H9 (cell line): ENCODE results near the gene SLC1A4. TPM values are rescaled to one million over a fixed set of nuclear protein-coding genes. Genes with fewer than 3 reads are reported as not detected.

Experiments used
- DNase-seq: peaks from one replicate; pipeline ENCODE4 v3.0.0-alpha.2; 2017
- H2AFZ ChIP-seq: one replicate; pipeline ENCODE4 v1.6.1; 2013; ENCODE audit warnings: mild to moderate bottlenecking, low read length, control low read depth, moderate library complexity
- H2AK5ac ChIP-seq: 2 replicates; pipeline ENCODE4 v1.6.1; 2013; ENCODE audit warnings: low read length, control low read depth, mixed read lengths; ENCODE audit not compliant: insufficient read length
- H2BK120ac ChIP-seq: one replicate; pipeline ENCODE4 v1.6.1; 2013; ENCODE audit warnings: low read depth, mild to moderate bottlenecking, low read length, control low read depth, inconsistent platforms; ENCODE audit not compliant: poor library complexity, severe bottlenecking
- H2BK12ac ChIP-seq: 2 replicates; pipeline ENCODE4 v1.6.1; 2013; ENCODE audit warnings: low read length, control low read depth, mixed read lengths, low read depth; ENCODE audit not compliant: insufficient read length
- H2BK15ac ChIP-seq: 2 replicates; pipeline ENCODE4 v1.6.1; 2013; ENCODE audit warnings: low read depth, low read length, control low read depth
- H2BK20ac ChIP-seq: one replicate; pipeline ENCODE4 v1.6.1; 2013; ENCODE audit warnings: low read depth, mild to moderate bottlenecking, low read length, control low read depth, inconsistent platforms; ENCODE audit not compliant: poor library complexity, severe bottlenecking
- H2BK5ac ChIP-seq: 2 replicates; pipeline ENCODE4 v1.6.1; 2013; ENCODE audit warnings: low read length, control low read depth, mixed read lengths; ENCODE audit not compliant: insufficient read length
- H3K14ac ChIP-seq: 2 replicates; pipeline ENCODE4 v1.6.1; 2013; ENCODE audit warnings: low read length, control low read depth; ENCODE audit not compliant: insufficient read depth
- H3K18ac ChIP-seq: 2 replicates; pipeline ENCODE4 v1.6.1; 2013; ENCODE audit warnings: low read depth, mild to moderate bottlenecking, mixed read lengths, low read length, control low read depth; ENCODE audit not compliant: insufficient read length
- H3K23ac ChIP-seq: 2 replicates; pipeline ENCODE4 v1.6.1; 2013; ENCODE audit warnings: low read length, control low read depth, mixed read lengths, low read depth; ENCODE audit not compliant: insufficient read length
- H3K23me2 ChIP-seq: 2 replicates; pipeline ENCODE4 v1.6.1; 2013; ENCODE audit warnings: low read depth, mild to moderate bottlenecking, mixed read lengths, low read length, control low read depth; ENCODE audit not compliant: insufficient read length, poor library complexity, severe bottlenecking
- H3K27ac ChIP-seq: 2 replicates; pipeline ENCODE4 v1.5.1; 2013; ENCODE audit warnings: low read length, control low read depth, mixed read lengths, low read depth; ENCODE audit not compliant: insufficient read length
- H3K27me3 ChIP-seq: 2 replicates; pipeline ENCODE4 v1.6.1; 2013; ENCODE audit warnings: low read length, control low read depth, inconsistent platforms; ENCODE audit not compliant: insufficient read depth
- H3K4ac ChIP-seq: 2 replicates; pipeline ENCODE4 v1.6.1; 2013; ENCODE audit warnings: low read depth, mild to moderate bottlenecking, control low read depth, inconsistent platforms, low read length, moderate library complexity
- H3K4me1 ChIP-seq: 2 replicates; pipeline ENCODE4 v1.6.1; 2013; ENCODE audit warnings: low read length, control low read depth, inconsistent platforms; ENCODE audit not compliant: insufficient read depth
- H3K4me2 ChIP-seq: 2 replicates; pipeline ENCODE4 v1.6.1; 2013; ENCODE audit warnings: low read length, control low read depth, mixed read lengths; ENCODE audit not compliant: insufficient read length, insufficient read depth
- H3K56ac ChIP-seq: 2 replicates; pipeline ENCODE4 v1.6.1; 2013; ENCODE audit warnings: low read depth, mild to moderate bottlenecking, mixed read lengths, low read length, control low read depth; ENCODE audit not compliant: insufficient read length
- H3K79me1 ChIP-seq: 2 replicates; pipeline ENCODE4 v1.6.1; 2013; ENCODE audit warnings: low read depth, mild to moderate bottlenecking, moderate library complexity, low read length, control low read depth, inconsistent platforms; ENCODE audit not compliant: insufficient read depth, poor library complexity, severe bottlenecking
- H3K79me2 ChIP-seq: 2 replicates; pipeline ENCODE4 v1.6.1; 2013; ENCODE audit warnings: low read length, control low read depth, inconsistent platforms; ENCODE audit not compliant: insufficient read depth
- H3K9ac ChIP-seq: 2 replicates; pipeline ENCODE4 v1.6.1; 2013; ENCODE audit warnings: low read length, control low read depth, mixed read lengths; ENCODE audit not compliant: insufficient read length; ENCODE audit errors: extremely low read depth
- H3K9me3 ChIP-seq: one replicate; pipeline ENCODE4 v1.6.1; 2013; ENCODE audit warnings: low read depth, low read length, inconsistent platforms; ENCODE audit not compliant: control insufficient read depth
- H3T11ph ChIP-seq: one replicate; pipeline ENCODE4 v1.6.1; 2013; ENCODE audit warnings: mild to moderate bottlenecking, low read length, control low read depth, inconsistent platforms
- H4K20me1 ChIP-seq: one replicate; pipeline ENCODE4 v1.6.1; 2013; ENCODE audit not compliant: control insufficient read depth, insufficient read length, insufficient read depth
- H4K5ac ChIP-seq: 2 replicates; pipeline ENCODE4 v1.6.1; 2013; ENCODE audit warnings: low read depth, mild to moderate bottlenecking, mixed read lengths, low read length, control low read depth; ENCODE audit not compliant: insufficient read length
- H4K8ac ChIP-seq: replicated peaks from 2 replicates; pipeline ENCODE4 v1.6.1; 2013; ENCODE audit warnings: low read length, control low read depth, mixed read lengths, low read depth; ENCODE audit not compliant: insufficient read length
- H4K91ac ChIP-seq: 2 replicates; pipeline ENCODE4 v1.6.1; 2013; ENCODE audit warnings: low read depth, mild to moderate bottlenecking, moderate library complexity, mixed read lengths, low read length, control low read depth; ENCODE audit not compliant: insufficient read length
- H3K27ac Mint-ChIP-seq, 3 experiments: 2 replicates in 2 of 3; 3 replicates in 1 of 3; pipeline ENCODE4 v1.8.0; 2020 to 2021; ENCODE audit warnings: mixed read lengths in 3 of 3, mild to moderate bottlenecking in 1 of 3, moderate library complexity in 1 of 3
- H3K27me3 Mint-ChIP-seq: 2 replicates; pipeline ENCODE4 v1.8.0; 2021; ENCODE audit warnings: low read depth, mild to moderate bottlenecking, moderate library complexity, mixed read lengths
- H3K36me3 Mint-ChIP-seq, 3 experiments: 2 replicates in 2 of 3; 3 replicates in 1 of 3; pipeline ENCODE4 v1.8.0; 2020 to 2021; ENCODE audit warnings: low read depth in 3 of 3, mixed read lengths in 3 of 3; ENCODE audit not compliant: insufficient read depth in 1 of 3
- H3K4me1 Mint-ChIP-seq, 2 experiments: 2 replicates each; pipeline ENCODE4 v1.8.0; 2020; ENCODE audit warnings: mixed read lengths in 2 of 2
- H3K4me3 Mint-ChIP-seq, 2 experiments: 2 replicates in 1 of 2; 3 replicates in 1 of 2; pipeline ENCODE4 v1.8.0; 2020 to 2021; ENCODE audit warnings: mild to moderate bottlenecking in 2 of 2, mixed read lengths in 2 of 2, moderate library complexity in 1 of 2
- H3K9me3 Mint-ChIP-seq, 2 experiments: 2 replicates in 1 of 2; 3 replicates in 1 of 2; pipeline ENCODE4 v1.8.0; 2020; ENCODE audit warnings: mild to moderate bottlenecking in 2 of 2, mixed read lengths in 2 of 2, moderate library complexity in 1 of 2
- WGBS: extraction: QIAGEN DNeasy Blood & Tissue Kit; methylation state at CpG from one replicate; pipeline ENCODE4 v1.1.7; 2013; ENCODE audit warnings: missing lambda C conversion rate, low lambda C conversion rate, mixed read lengths; ENCODE audit not compliant: insufficient read length; ENCODE audit errors: extremely low coverage; 5-methylcytosine and 5-hydroxymethylcytosine counted together
- total RNA-seq: library from RNA; stranded (reverse); gene quantifications from 2 replicates; pipeline ENCODE4 v1.2.1, GENCODE V29; 2021
- TF ChIP-seq, protein P1 (sequence below): fragments of 200-600 bp; sonication (generic); conservative IDR thresholded peaks from 3 replicates; pipeline ENCODE4 v1.8.0; 2021; ENCODE audit warnings: antibody characterized with exemption, mild to moderate bottlenecking

Gene SLC1A4
- total RNA-seq, 1 experiment from 2014 or later = 1.9 TPM

- H3K4me2 ChIP-seq = no peak overlapping the region
- no peak overlapping the region for H2BK120ac ChIP-seq
- H3K79me2 ChIP-seq = peaks cover 16% of the 10 kb centered on the region
- no peaks in the 10 kb centered on the region; the same call in 1 of the 2 replicates for H3K4me1 ChIP-seq
- H3K79me1 ChIP-seq = peaks cover 10% of the 10 kb centered on the region
- Mint-ChIP-seq H3K27me3 (no peaks in the 10 kb centered on the region; the same call in 1 of the 2 replicates), H3K4me3 (no peak overlapping the region), H3K9me3 (no peaks in the 10 kb centered on the region), H3K27ac (peak overlapping the region in 2 of 3 experiments; percentile 29 to 71; a peak in 2 of 7 replicates), H3K4me1 (peaks cover 25 to 35% of the 10 kb centered on the region in 2 experiments), H3K36me3 (peaks cover 0 to 6% (median 2%) of the 10 kb centered on the region in 3 experiments; a peak in 6 of 7 replicates)
- no peak overlapping the region for H2AFZ ChIP-seq
- no peak for DNase-seq
- no peak overlapping the region for H2BK15ac ChIP-seq
- no peak overlapping the region for H4K5ac ChIP-seq
- no peak overlapping the region for H4K91ac ChIP-seq
- H3K4ac ChIP-seq = no peak overlapping the region
- H3K23ac ChIP-seq = no peak overlapping the region
- no peak overlapping the region for H2BK20ac ChIP-seq
- no peak overlapping the region for H2AK5ac ChIP-seq
- H3K9ac ChIP-seq = no peak overlapping the region
- H2BK12ac ChIP-seq = no peak overlapping the region
- peaks cover 6% of the 10 kb centered on the region for H3K23me2 ChIP-seq
- H2BK5ac ChIP-seq = no peak overlapping the region
- no peak overlapping the region for H4K8ac ChIP-seq
- H3K56ac ChIP-seq = no peak overlapping the region
- no peak overlapping the region for H3T11ph ChIP-seq
- peaks cover 2% of the 10 kb centered on the region for H4K20me1 ChIP-seq
- WGBS = no CpG with 5 or more reads among the region's 7 CpGs
- no peaks in the 10 kb centered on the region for H3K27me3 ChIP-seq
- no peak overlapping the region for H3K27ac ChIP-seq
- TF ChIP-seq, protein P1, sequence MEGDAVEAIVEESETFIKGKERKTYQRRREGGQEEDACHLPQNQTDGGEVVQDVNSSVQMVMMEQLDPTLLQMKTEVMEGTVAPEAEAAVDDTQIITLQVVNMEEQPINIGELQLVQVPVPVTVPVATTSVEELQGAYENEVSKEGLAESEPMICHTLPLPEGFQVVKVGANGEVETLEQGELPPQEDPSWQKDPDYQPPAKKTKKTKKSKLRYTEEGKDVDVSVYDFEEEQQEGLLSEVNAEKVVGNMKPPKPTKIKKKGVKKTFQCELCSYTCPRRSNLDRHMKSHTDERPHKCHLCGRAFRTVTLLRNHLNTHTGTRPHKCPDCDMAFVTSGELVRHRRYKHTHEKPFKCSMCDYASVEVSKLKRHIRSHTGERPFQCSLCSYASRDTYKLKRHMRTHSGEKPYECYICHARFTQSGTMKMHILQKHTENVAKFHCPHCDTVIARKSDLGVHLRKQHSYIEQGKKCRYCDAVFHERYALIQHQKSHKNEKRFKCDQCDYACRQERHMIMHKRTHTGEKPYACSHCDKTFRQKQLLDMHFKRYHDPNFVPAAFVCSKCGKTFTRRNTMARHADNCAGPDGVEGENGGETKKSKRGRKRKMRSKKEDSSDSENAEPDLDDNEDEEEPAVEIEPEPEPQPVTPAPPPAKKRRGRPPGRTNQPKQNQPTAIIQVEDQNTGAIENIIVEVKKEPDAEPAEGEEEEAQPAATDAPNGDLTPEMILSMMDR = no peak
- no peaks in the 10 kb centered on the region for H3K9me3 ChIP-seq
- no peak overlapping the region for H3K18ac ChIP-seq
- no peak overlapping the region for H3K14ac ChIP-seq
Observed at GRCh38 chr2:65061146-65061909, 72.1 kb downstream of the SLC1A4 start.
